HG02884 (cell line): ENCODE measurements around the gene VPS13D.

Experiments
- ATAC-seq: cut with Tn5 transposase; IDR thresholded peaks from one replicate; pipeline ENCODE4 v1.9.1; 2021; ENCODE audit warnings: mild to moderate bottlenecking, moderate library complexity; ENCODE audit not compliant: unreplicated experiment

Gene VPS13D

DNA sequence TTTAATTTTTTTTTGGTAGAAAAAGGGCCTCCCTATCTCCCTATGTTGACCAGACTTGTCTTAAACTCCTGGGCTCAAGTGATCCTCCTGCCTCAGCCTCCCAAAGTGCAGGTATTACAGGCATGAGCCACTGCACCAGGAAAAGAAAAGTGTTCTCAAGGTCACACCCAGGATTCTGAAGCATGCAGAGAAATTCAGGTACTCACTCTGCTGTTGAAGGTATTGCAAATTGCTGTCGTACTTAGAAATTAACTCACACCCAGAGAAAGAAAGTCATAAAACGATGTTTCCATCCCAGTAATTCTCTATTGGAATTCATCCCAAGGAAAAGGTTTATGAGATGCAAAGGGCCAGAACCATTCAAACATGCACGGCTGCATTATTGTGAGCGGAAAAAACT lies 314.5 kb downstream of the VPS13D start:
- no peak for ATAC-seq

DNA sequence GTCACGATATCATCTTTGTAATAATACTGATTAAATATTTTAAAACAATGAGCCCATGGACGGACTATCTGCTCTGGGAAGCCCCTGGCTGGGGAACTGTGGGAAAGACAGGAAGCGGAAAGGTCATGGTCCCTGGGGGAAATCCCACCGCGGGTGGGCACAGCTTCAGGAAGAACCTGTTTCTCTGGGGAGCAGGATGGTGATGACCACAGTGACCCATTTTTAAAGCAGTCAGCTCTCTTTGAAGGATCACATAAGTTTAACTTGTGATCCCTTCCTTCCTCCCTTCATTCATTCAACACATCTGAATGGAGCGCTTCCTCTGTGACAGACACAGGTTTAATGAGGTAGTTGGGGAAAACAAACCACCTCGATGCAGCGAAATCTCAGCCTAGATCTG lies 315.2 kb downstream of the VPS13D start:
- no peak for ATAC-seq

DNA sequence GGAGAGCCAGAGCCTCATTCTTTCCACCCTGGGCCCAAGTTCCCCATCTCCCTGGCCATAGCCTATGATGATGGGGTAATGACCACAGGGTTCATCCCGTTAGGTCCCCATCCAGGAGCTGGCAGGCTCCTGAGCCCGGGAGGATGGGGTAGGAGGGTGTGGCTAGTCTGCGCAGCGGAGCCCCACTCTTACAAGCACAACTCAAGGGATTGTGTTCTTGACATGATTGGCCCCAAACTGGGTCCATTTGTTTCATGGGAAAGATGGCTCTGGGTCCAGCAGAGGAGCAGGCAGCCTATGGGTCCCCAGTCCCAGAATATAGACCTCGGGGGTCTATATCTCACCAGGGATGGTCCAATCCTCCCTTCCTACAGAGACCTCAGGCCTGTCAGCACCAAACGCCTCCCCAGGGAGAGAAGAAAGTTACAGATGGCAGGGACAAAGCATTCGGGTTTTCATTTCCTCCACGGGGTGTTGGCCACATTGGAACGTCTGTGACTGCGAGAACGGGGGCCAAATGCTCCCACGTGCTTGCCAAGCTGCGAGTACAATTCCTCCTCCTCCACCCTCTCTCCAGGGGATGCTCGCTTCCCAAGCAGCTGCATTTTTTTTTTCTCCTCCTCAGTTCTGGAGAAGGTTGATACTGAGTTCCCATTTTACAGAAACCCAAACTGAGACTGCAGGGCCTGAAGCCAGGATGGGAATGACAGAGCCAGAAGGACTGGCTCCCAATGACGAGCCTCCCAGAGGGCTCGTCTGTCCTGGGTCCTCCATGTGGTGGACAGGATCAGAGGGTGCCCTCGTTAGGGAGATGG lies 317.1 kb downstream of the VPS13D start:
- ATAC-seq = no peak

DNA sequence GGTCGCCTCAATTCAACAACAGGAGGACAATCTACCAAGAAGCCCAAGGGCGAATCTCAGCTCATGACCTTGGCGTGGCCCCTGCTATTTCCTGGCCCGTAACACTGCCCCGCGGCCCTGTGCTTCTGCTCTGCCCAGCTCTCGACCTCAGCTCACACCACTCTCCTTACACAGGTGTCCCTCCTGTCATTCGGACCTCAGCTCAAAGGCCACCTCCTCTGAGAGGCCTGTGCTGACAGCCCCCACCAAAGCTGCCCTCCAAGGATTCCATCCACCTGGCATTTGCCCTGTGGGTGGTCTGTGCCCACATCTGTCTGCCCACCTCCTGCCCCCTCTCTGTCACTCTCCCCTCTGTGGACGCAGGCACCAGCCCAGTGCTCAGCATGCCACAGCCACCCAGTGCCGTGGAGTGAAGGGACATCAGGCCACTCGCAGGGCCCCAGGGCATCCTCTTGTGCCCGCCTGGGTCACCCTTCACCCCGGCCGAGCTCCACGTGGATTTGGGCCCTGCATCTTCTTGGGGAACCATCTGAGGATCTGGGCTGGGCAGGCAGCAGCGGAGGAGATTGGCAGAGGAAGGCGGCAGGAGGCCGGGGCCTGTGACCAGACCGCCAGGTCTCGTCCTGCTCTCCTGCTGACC lies 317.9 kb downstream of the VPS13D start:
- ATAC-seq = no peak

DNA sequence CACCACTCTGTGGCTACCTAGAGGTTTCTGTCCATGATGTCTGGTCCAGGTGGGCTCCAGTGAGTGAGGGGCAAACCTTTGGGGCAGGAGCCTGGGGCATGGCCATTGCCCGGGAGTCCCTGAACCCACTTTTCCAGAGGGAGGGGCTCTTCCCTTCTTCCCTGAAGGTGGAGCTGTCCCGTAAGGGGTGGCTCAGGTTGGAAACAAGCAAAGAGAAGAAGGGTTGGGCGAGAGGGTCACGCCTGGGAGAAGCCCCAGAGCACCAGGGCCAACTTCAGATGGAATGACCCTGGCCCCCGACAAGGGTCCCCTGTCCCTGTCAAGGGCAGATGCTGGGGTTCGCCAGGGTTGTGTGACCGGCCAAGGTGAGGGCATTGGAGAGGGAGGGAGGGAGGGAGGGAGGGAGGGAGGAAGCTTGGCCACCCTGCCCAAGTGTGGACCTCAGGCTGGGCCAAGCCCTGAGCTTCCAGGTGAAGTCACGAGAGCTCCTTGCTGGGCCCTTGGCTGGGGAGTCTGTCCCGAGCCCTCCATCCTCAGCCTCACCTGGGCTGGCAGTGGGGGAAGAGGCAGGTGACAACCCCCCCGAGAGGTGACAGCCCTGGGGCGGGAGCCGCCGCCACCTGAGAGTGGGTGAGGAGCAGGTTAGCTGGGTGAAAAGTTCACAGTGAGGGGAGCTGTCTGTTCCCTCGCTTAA lies 318.6 kb downstream of the VPS13D start:
- ATAC-seq = no peak

DNA sequence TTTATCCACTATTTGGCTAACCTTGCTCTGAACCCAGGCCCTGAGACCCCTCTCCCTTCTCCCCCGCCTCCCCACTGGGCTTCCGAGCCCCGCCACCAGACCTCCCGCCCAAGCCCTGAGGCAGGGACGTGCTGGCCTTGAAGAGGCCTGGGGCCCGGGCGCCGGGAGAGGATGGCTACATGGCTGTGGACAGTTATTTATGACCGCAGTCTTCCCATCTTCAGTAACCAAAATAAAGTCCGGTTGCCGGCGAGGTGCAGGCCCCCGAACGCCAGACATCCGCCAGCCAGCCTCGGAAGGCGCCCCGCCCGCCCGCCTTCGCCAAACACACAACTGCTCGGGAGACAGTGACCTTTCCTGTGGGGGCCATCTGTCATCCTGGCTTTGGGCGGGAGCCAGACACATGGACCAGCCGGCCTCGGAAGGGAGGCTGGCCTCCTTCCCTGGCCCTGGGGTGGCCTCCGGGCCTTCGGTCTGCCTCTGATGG lies 319.2 kb downstream of the VPS13D start:
- ATAC-seq = no peak

DNA sequence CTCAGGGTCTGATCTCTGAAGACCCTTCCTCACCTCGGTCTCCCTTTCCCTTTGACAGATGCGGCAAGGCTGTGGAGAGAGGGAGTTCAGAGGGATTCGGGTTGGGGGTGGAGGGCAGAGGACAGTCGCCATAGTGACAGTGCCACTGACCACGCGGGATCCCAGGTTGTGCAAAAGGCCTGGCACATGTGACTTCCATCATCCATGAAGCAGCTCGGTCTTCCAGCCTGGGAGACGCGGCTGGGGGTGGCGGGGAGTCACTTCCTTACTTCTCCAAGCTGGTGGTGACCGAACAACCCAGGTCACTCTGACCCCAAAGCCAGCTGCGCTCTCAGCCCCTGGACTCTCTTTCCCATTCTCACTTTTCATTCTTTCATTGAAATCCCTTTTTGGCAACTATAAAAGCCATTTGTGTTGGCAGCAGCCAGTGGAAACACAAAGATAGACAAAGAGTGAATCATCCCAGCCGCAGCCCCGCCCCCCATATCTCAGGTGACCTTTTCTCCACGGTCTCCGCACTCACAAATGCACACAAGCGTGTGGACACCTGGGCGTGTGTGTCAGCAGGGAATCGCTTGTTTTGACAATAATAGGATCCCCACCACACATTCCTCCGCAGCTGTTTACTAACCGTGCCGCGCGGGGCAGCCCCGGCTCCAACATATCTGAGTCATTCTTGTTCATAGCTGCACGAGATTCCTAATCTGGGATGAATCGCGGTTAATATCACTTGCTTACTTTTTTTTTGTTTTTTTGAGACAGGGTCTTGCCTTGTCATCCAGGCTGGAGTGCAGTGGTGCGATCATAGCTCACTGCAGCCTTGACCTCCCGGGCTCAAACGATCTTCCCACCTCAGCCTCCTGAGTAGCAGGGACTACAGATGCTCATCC lies 319.9 kb downstream of the VPS13D start:
- no peak for ATAC-seq

DNA sequence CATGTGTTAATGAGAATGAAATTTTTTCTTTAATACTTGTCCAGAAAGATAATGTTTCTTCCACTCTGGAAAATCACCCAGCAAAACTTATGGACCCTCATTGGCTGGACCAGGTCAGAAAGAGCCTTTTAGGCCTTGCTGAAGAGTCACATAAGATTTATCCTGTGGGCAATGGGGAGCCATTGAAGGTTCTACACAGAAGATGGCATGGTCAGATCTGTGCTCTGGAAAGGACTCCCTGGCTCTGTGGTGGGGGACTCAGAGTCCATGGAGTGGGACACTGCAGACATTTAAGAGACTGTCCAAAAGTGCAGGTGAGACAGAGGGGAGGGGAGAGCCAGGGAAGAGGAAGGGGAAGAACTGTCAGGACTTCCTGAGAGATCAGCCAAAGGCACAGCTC lies 321.8 kb downstream of the VPS13D start:
- ATAC-seq = no peak

DNA sequence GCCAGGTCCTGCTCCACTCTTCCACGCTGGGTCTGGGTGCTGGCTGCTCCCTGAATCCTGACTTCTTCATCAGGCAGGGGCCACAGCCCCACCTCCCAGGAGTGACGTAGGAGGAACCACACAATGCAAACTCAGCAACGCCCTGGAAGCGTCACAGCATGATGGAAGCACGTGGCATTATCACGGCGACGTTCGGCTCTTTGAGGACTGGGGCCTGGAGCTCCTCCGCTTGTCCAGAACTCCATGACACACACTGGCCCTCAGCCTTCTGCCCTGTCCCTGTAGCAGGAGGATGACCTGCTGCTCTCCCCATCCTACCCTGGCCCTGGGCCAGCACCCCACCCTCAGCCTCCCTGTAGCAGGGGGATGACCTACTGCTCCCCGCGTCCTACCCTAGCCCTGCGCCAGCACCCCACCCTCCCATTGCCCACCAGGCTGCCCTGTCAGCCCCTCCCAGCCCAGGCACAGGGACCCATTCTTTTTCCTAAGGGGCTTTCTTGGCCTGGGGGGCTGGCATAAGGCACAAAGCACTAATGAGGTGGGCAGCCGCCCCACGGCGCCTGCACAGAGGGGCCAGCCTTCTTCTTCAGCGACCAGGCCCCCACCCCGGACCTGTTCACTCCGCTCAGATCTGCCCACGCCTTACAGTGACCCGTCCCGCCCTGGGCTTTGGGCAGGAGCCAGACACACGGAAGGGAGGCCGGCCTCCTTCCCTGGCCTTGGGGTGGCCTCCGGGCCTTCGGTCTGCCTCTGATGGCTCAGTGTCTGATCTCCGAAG lies 322.5 kb downstream of the VPS13D start:
- no peak for ATAC-seq

DNA sequence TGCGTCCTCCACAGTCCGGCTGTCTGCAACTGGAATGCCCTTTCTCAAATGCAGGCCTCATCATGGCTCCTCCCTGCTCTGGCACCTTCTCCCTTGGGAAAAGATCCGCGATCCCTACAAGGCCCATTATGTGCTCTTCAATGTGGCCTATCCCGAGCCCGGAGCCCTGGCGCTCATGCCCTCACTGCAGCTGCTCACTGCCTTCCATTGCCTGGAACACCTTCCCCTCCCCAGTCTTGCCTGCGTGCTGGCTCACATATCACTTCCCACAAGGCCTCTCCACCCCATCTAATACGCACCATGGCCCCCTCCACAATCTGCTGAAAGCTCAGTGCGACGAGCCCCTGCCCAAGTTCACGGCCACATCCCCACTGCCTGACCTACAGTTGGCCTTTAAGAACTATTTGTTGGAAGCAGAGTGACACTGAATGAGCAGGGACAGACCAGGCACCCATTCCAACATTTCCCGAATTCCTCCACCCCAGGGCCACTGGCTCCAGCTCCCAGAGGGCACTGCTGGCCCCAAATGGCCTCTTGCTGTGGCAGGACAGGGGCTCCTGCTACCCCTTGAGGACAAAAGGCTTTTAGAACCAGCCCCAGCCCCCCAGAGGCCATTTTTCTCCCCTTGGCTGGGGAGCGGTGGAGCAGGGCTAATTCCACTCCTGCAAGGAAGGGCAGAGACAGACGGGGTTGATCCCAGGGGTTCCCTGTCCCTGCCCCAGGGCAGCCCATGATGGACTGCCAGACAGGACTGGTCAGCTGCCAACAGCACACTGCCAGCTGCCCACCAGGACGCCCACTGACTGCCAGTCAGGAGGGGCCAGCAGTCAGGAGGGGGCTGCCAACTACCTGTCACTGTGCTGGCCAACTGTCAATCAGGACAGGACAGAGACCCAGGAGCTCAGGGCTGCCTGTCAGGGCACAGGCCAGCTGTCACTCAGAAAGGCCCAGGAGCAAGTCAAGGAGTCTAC lies 323.4 kb downstream of the VPS13D start:
- no peak for ATAC-seq

DNA sequence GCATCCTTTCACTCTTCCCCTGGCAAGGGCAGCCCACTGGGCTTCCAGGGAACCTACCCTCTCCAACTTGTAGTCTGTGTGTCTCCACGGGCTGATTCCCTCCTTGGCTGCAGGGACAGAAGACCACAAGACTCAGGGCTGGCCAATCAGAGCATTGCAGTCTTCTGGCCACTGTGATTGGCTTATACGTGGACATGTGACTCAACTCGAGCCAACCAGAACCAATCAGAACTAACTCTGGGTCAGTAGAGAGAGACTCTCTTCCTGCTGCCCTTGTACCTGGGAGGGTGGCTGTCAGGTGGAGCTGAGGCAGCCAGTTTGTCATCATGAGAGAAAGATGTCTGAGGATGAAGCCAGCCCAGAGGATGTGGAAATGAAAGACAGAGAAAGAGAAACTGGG lies 324.1 kb downstream of the VPS13D start:
- ATAC-seq = no peak

DNA sequence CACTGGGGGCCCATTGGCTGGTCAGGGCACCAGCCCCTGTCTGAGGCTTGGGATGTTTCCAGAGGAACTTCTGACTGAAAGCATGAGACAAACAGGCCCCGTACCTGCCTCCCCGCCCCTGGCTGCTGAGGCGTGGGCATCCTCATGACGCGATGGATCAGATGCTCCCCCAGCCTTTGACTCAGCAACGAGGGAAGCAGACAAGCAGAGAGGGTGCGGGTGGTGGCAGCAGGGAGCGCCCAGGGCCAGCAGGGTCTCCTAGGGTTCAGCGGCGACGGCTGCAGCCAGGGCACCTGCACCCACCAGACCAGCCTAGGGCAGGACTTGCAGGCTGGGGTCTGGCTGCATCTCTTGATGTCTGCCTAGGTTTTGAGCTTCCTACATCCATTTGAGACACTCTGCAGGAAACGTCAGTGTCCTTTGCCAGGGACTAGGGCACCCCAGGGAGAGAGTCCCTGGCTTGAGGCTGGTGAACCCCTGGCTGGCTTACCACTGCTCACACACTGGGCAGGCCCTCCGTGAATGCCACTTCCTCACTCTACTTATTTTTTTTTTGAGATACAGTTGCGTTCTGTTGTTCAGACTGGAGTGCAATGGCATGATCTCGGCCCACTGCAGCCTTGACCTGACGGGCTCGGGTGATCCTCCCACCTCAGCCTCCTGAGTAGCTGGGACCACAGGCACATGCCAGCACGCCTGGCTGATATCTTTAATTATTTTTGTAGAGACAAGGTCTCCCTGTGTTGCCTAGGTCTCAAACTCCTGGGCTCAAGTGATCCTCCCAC lies 324.9 kb downstream of the VPS13D start:
- no peak for ATAC-seq

DNA sequence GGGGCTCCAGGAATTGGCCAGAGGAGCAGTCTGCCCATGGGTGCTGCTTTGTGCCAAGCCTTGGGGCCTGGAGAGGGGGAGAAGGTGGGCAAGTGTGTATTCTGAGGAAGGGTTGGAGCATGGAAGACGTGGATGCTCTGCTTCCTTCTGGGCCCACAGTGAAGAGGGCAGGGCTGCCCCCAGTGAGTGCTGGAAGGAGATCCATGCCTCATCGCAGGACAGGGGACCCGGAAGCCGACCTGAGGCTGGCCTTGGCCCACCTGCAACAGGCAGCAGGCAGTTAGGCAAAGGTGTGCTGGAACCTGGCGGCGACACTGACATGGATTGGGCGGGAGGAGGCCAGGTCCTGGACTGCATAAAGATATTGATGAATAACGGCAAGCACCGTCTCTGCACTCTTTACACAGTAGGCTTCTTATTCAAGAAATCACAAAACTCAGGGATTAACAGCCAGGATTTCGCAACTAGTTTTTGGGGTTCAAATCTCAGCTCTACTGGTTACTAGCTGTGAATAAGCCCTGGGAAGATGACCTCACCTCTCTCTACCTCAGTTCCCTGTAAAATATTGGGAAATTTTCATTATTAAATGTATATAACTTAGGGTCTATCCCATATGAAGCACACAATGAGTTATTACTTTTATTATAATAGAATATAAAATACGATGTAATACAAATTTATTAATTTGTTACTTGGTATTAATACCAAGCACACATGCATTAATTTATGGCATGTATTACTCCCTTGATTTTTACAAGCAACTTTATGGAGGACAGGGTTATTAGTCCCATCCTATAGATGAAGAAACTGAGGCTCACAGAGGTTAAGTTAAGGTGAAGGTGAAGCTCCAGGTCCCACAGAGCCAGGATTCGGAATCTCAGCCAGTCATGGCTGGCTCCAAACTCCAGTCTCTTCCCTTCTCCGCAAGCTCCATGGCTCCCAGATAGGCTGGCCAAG lies 325.9 kb downstream of the VPS13D start:
- no peak for ATAC-seq

DNA sequence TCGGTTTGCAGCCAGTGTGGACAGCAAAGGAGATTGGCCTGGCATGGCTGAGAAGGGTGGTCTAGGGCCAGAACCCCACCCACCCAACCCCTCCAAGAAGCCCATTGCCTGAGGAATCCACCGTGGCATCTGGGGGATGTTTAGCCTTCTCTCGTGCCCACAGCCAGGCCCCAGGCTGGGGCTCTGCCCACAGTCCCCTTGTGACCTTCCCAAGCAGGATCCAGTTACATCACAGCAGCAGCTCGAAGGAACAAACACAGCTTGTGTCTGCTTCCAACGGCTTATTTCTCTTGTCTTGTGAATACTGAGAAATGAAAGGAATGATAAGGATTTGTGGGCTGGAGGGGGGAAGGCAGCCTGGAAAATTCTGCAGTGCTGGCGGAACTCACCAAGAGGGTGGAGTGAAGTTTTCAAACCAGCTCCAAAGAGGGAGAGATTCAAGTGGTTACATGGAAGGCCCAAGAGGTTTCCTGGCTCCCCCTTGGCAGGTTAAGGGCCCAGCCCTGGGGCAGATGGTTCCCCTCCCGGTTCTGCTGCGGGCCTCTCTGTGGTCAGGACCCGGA lies 326.6 kb downstream of the VPS13D start:
- no peak for ATAC-seq

DNA sequence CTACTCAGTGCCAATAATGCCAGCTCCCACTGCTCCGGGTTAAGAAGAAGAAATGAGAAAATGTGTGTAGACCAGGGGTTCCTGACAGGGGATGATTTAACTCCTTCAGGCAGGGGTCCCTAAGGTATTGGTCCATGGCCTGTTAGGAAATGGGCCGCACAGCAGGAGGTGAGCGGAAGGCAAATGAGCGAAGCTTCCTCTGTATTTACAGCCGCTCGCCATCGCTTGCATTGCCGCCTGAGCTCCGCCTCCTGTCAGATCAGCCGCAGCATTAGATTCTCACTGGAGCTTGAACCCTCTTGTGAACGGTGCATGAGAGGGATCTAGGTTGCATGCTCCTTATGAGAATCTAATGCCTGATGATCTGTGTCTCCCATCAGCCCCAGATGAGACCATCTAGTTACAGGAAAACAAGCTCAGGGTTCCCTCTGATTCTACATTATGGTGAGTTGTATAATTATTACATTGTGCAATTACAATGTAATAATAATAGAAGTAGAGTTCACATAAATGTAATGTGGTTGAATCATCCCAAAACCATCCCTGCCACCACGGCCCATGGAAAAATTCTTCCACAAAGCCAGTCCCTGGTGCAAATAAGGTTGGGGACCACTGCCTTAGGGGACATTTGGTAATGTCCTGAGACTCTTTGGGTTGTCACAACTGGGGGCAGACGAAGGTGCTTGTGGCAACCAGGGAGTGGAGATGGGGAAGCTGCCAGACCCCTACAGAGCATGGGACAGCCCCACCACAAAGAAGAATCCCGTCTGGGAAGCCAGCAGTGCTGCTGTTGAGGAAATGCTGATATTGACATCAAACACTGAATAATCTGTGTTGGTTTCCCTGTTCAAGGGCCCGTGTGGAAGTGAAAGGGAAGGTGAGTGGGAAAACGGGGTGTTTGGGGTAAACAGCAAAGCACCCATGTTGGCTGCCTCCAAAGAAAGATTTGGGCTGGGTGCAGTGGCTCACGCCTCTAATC lies 327.4 kb downstream of the VPS13D start:
- no peak for ATAC-seq

DNA sequence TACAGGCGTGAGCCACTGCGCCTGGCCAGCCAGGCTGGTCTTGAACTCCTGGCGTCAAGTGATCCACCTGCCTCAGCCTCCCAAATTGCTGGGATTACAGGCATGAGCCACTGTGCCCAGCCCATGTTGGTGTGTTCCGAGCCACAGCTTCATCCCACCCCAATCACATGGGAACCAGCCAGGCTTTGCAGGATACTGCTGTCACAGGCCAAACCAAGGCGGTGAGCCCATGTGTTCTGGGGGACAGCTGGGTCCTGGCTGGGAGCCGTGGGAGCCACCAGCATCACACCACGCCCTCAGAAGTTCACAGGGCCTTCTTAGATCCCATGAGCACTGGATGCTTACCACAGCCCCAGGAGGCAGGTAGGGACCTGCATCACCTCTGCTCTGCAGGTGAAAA lies 331.3 kb downstream of the VPS13D start:
- ATAC-seq = no peak
